HG03457 (cell line): ENCODE results near the gene GRIK1.

Experiments used
- ATAC-seq: cut with Tn5 transposase; IDR thresholded peaks from one replicate; pipeline ENCODE4 v1.9.1; 2021; ENCODE audit warnings: moderate number of reproducible peaks; ENCODE audit not compliant: unreplicated experiment

Gene GRIK1

DNA sequence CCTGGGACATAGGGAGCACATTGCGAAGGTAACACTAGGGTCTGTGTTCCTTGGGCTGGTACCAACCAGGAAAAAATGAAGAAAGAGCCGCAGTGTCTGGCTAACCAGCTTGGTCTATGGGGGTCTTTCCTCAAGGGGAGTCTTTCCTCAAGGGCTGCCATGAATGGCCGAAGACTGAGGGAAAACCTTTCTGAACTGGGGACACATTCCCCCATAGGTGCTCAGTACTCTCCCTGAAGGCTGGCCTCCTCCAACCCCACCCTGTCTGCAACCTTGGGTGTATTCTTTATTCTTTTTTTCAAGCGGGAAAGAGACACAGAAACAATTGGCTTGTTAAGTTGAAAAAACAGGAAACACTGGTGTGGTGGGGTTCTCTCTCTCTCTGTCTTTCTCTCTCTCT lies 440.6 kb downstream of the GRIK1 start:
- ATAC-seq: no peak

DNA sequence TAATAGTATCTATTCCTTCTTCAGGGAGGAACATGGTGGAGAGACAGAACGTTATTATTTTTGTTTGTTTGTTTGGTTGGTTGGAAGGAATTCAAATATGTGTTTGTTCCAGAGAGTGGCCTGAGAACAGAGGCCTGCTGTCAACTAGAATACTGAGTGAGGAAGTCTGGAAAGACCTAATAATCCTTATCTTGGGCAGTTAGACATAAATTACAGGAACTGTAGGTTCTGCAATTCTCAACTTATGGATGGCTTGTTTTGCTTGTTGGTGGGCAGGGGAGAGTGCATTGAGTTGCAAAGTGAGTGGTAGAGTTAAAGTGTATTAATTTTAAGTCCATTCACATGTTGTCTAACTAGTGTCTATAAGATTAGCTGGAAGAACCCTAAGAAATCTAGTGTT lies 443.5 kb downstream of the GRIK1 start:
- no peak for ATAC-seq

DNA sequence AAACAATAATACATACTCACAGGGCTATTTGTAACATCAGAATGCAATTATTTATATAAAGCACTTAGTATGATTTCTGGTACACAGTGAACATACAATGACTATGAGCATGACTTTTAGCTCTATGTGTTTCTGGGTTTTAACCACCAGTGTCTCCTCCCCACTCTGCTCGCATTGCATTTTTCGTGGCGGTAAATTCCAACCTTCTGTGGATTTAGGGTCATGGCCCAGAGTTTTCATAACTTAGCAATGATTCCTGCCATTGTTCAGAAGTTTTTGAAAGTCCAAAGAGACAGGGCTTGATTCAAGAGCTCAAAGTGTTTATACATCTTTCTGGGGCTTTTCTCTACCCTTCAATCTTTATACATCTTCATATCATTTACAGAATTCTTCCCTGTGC lies 449.8 kb downstream of the GRIK1 start:
- ATAC-seq: no peak

DNA sequence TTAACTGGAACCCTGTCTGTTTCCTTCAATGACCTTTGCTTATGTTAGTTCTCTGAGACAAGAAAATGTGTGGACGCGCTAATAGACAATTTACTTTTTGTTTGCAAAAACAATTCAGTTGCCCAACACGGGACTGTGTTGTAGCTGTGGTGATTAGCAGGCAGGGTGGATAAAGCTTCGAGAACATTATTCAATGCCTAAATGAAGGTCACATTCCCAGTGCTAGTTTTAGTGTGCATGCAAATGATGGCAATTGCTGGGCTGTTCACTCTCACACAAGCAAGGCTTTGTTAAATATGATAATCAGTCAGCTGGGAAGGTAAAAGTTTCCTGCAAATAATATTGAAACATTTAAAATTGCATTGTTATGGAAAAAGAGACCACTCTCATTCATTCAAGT lies 452.6 kb downstream of the GRIK1 start:
- no peak for ATAC-seq
